OCI-LY1 (cell line): ENCODE results near the gene OR4C11.

Experiments used
- EZH2 ChIP-seq: fragments of 200-600 bp; sonication (generic), shearing (Covaris generic); IDR thresholded peaks from 2 replicates; pipeline ENCODE4 v1.8.0; 2017; ENCODE audit warnings: borderline replicate concordance, mixed run types, mild to moderate bottlenecking, antibody characterized with exemption, low read length, moderate library complexity, mixed read lengths
- TF ChIP-seq, protein P1 (sequence below): fragments of 200-600 bp; sonication (generic), shearing (Covaris generic); IDR thresholded peaks from 2 replicates; pipeline ENCODE4 v1.5.1; 2017; ENCODE audit warnings: mild to moderate bottlenecking, antibody characterized with exemption, low read length, moderate library complexity, mixed read lengths

DNA sequence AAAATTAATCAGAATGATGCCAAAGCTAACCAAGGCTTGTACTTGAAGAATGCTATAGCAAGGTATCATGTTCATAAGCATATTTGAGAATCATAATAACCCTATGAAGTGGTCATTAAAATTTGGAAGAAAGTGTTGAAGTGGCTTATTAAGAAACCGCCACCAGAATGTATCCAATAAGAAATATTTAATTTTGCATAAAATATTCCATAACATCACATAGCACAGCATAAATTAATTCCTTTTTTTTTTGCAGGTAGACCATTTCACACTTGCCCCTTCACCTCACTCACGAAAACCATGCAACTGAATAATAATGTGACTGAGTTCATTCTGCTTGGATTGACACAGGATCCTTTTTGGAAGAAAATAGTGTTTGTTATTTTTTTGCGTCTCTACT, 35.6 kb downstream of the OR4C11 start, which contains the start of gene OR4C16:
- TF ChIP-seq, protein P1, sequence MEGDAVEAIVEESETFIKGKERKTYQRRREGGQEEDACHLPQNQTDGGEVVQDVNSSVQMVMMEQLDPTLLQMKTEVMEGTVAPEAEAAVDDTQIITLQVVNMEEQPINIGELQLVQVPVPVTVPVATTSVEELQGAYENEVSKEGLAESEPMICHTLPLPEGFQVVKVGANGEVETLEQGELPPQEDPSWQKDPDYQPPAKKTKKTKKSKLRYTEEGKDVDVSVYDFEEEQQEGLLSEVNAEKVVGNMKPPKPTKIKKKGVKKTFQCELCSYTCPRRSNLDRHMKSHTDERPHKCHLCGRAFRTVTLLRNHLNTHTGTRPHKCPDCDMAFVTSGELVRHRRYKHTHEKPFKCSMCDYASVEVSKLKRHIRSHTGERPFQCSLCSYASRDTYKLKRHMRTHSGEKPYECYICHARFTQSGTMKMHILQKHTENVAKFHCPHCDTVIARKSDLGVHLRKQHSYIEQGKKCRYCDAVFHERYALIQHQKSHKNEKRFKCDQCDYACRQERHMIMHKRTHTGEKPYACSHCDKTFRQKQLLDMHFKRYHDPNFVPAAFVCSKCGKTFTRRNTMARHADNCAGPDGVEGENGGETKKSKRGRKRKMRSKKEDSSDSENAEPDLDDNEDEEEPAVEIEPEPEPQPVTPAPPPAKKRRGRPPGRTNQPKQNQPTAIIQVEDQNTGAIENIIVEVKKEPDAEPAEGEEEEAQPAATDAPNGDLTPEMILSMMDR = no peak
- TF ChIP-seq EZH2 = no peak
